Mononuclear cell (primary cell): Measurements from ENCODE around the gene IFNAR2. TPM values are rescaled to one million over a fixed set of nuclear protein-coding genes. Genes with fewer than 3 reads are reported as not detected.

Experiments used
- H3K27me3 ChIP-seq: 2 replicates; pipeline ENCODE4 v1.6.0; 2011; ENCODE audit warnings: low read length, control low read depth; ENCODE audit not compliant: insufficient read depth
- H3K4me1 ChIP-seq: 2 replicates; pipeline ENCODE4 v1.5.1; 2011; ENCODE audit warnings: mild to moderate bottlenecking, low read length, control low read depth; ENCODE audit not compliant: insufficient read depth
- H3K4me3 ChIP-seq: 2 replicates; pipeline ENCODE4 v1.5.1; 2011; ENCODE audit warnings: mild to moderate bottlenecking, low read length, moderate library complexity
- H3K9me3 ChIP-seq: 2 replicates; pipeline ENCODE4 v1.5.1; 2011; ENCODE audit warnings: low read depth, mild to moderate bottlenecking, control low read depth, low read length
- total RNA-seq: library from RNA; depleted of rRNA; stranded (reverse); fragments of >200 nt; gene quantifications from one replicate; pipeline ENCODE4 v1.2.3, GENCODE V29; 2012

Gene IFNAR2
- total RNA-seq, 1 donor: 23.8 TPM

GRCh38 chr21:33265664-33266049 lies 35.9 kb downstream of the IFNAR2 start:
- Histone ChIP-seq H3K4me1 (peaks cover 88% of the 10 kb centered on the region), H3K4me3 (peak overlapping the region; percentile 89), H3K27me3 (no peaks in the 10 kb centered on the region), H3K9me3 (no peaks in the 10 kb centered on the region)

- H3K9me3 ChIP-seq: no peaks in the 10 kb centered on the region
- H3K4me3 ChIP-seq: peak within 1 kb of the TSS; percentile 89
- H3K4me1 ChIP-seq: peaks cover 89% of the 10 kb centered on the region
- no peaks in the 10 kb centered on the region for H3K27me3 ChIP-seq
These were observed 36.5 kb downstream of the IFNAR2 start, which contains the start of gene IL10RB for GRCh38 chr21:33266050-33266788. Gene IL10RB (plus strand): TSS chr21:33266367. CDS start chr21:33266466, 99 bp downstream.

- H3K4me1 ChIP-seq: peaks cover 89% of the 10 kb centered on the region
- no peaks in the 10 kb centered on the region for H3K27me3 ChIP-seq
- H3K4me3 ChIP-seq: peak overlapping the region; percentile 89
- no peaks in the 10 kb centered on the region for H3K9me3 ChIP-seq
These were observed 37.0 kb downstream of the IFNAR2 start for GRCh38 chr21:33266789-33267135.

GRCh38 chr21:33267250-33267649 lies 37.5 kb downstream of the IFNAR2 start:
- H3K4me1 ChIP-seq: peaks cover 89% of the 10 kb centered on the region
- peak overlapping the region; percentile 89 for H3K4me3 ChIP-seq
- H3K27me3 ChIP-seq: no peaks in the 10 kb centered on the region
- H3K9me3 ChIP-seq: no peaks in the 10 kb centered on the region

GRCh38 chr21:33268393-33268736 lies 38.6 kb downstream of the IFNAR2 start:
- peaks cover 88% of the 10 kb centered on the region for H3K4me1 ChIP-seq
- H3K27me3 ChIP-seq: no peaks in the 10 kb centered on the region
- H3K4me3 ChIP-seq: no peak overlapping the region
- no peaks in the 10 kb centered on the region for H3K9me3 ChIP-seq

GRCh38 chr21:33268737-33269441 lies 39.2 kb downstream of the IFNAR2 start:
- H3K4me1 ChIP-seq: peaks cover 83% of the 10 kb centered on the region
- H3K4me3 ChIP-seq: no peak overlapping the region
- no peaks in the 10 kb centered on the region for H3K27me3 ChIP-seq
- H3K9me3 ChIP-seq: no peaks in the 10 kb centered on the region

- Histone ChIP-seq H3K4me1 (peaks cover 62% of the 10 kb centered on the region), H3K9me3 (no peaks in the 10 kb centered on the region), H3K4me3 (no peak overlapping the region), H3K27me3 (no peaks in the 10 kb centered on the region)
These were observed 41.2 kb downstream of the IFNAR2 start for GRCh38 chr21:33270986-33271385.

GRCh38 chr21:33273044-33273443 lies 43.3 kb downstream of the IFNAR2 start:
- H3K27me3 ChIP-seq: no peaks in the 10 kb centered on the region
- H3K9me3 ChIP-seq: no peaks in the 10 kb centered on the region
- H3K4me3 ChIP-seq: no peak overlapping the region
- H3K4me1 ChIP-seq: peaks cover 49% of the 10 kb centered on the region

- H3K4me3 ChIP-seq: no peak overlapping the region
- H3K9me3 ChIP-seq: no peaks in the 10 kb centered on the region
- no peaks in the 10 kb centered on the region for H3K4me1 ChIP-seq
- H3K27me3 ChIP-seq: no peaks in the 10 kb centered on the region
These were observed 49.0 kb downstream of the IFNAR2 start for GRCh38 chr21:33278721-33279120.

- no peaks in the 10 kb centered on the region for H3K27me3 ChIP-seq
These were observed 49.6 kb downstream of the IFNAR2 start for GRCh38 chr21:33279330-33279820.

More at GRCh38 chr21:33279330-33279820, 49.6 kb downstream of the IFNAR2 start:
- no peaks in the 10 kb centered on the region for H3K4me1 ChIP-seq
- H3K4me3 ChIP-seq: no peak overlapping the region
- no peaks in the 10 kb centered on the region for H3K9me3 ChIP-seq

Other genes starting within 250 kb of the IFNAR2 start
- gene OLIG2, start 204.0 kb upstream of the IFNAR2 start, total RNA-seq: 0.21 TPM
- gene OLIG1, start 159.8 kb upstream of the IFNAR2 start, total RNA-seq: 2.6 TPM
- 18.7 TPM for gene IL10RB, start 36.4 kb downstream of the IFNAR2 start, total RNA-seq
- gene IFNAR1, start 95.0 kb downstream of the IFNAR2 start, total RNA-seq: 12.4 TPM
- gene IFNGR2, start 173.5 kb downstream of the IFNAR2 start, total RNA-seq: 88.1 TPM